H1 (cell line): ENCODE measurements around the gene CACNB2.

Source experiments
- CTCF ChIP-seq, 3 experiments: IDR thresholded peaks; 1 replicate in 2 of 3; 2 replicates in 1 of 3; pipeline versions ENCODE4 v1.5.1 to v1.6.1; 2011; ENCODE audit warnings: low read length in 3 of 3, mild to moderate bottlenecking in 3 of 3, inconsistent platforms in 2 of 3, low read depth in 1 of 3, moderate library complexity in 1 of 3; ENCODE audit not compliant: insufficient read depth in 1 of 3; ENCODE audit errors: control extremely low read depth in 1 of 3
- KDM1A ChIP-seq: fragments of 200-600, 300-600 bp; sonication (generic); IDR thresholded peaks from 2 replicates; pipeline ENCODE4 v1.7.1; 2016; ENCODE audit warnings: mild to moderate bottlenecking, low read length, borderline replicate concordance
- POLR2A ChIP-seq, 2 experiments: IDR thresholded peaks; 1 replicate in 1 of 2; 2 replicates in 1 of 2; pipeline ENCODE4 v1.6.1; 2011; ENCODE audit warnings: low read depth in 2 of 2, low read length in 2 of 2, mild to moderate bottlenecking in 2 of 2; ENCODE audit errors: control extremely low read depth in 1 of 2
- SIRT6 ChIP-seq: IDR thresholded peaks from one replicate; pipeline ENCODE4 v1.7.1; 2012; ENCODE audit warnings: low read length, inconsistent platforms
- SUZ12 ChIP-seq: fragments of 200-600 bp; sonication (generic); IDR thresholded peaks from 2 replicates; pipeline ENCODE4 v1.6.1; 2012; ENCODE audit warnings: mild to moderate bottlenecking, inconsistent platforms, low read length, moderate library complexity, mixed read lengths
- TAF1 ChIP-seq: IDR thresholded peaks from 2 replicates; pipeline ENCODE4 v1.6.1; 2011; ENCODE audit warnings: mild to moderate bottlenecking, low read depth, low read length
- ZNF274 ChIP-seq: IDR thresholded peaks from 2 replicates; pipeline ENCODE4 v1.7.0; 2012; ENCODE audit warnings: low read length, borderline replicate concordance; ENCODE audit errors: extremely low read depth

- TF ChIP-seq CTCF (IDR thresholded peaks at IDR 0.05; ENCODE audit: control extremely low read depth in 1 of 3, insufficient read depth in 1 of 3, low read depth in 1 of 3, low read length in 3 of 3): no peak
- no peak for TF ChIP-seq TAF1
- TF ChIP-seq ZNF274: no peak
- TF ChIP-seq SUZ12: no peak
- no peak for TF ChIP-seq KDM1A
- TF ChIP-seq POLR2A (IDR thresholded peaks at IDR 0.05; ENCODE audit: control extremely low read depth in 1 of 2, low read depth in 2 of 2, low read length in 2 of 2): no peak
- no peak for TF ChIP-seq SIRT6
These were observed 1.9 kb downstream of the CACNB2 start for GRCh38 chr10:18142151-18142550.
